GM18873 (cell line): ENCODE data around the gene SLX4IP.

ENCODE experiments used
- ATAC-seq: cut with Tn5 transposase; IDR thresholded peaks from one replicate; pipeline ENCODE4 v1.9.1; 2021; ENCODE audit warnings: mild to moderate bottlenecking, moderate library complexity, moderate number of reproducible peaks; ENCODE audit not compliant: unreplicated experiment, low FRiP score

The SLX4IP gene

GRCh38 chr20:10655720-10656669, 220.9 kb downstream of the SLX4IP start:
- no peak for ATAC-seq

DNA sequence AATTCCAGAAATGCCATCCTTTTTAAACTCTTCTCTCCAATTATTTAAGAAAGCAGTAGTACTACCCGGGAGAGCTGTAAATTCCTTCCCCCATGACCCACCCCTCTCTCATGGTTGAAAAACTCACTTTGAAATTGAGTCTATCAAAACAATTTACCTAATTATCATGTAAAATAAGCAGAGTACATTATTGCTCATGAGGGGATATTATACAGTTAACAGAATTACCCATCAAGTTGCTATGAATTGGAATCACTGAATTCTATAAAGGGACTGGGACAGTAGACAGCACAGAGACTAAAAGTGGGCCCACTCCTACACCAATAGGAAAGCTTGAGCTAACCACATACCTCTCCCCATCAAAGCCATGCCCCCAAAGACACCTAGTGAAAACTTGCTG, 222.3 kb downstream of the SLX4IP start:
- no peak for ATAC-seq

DNA sequence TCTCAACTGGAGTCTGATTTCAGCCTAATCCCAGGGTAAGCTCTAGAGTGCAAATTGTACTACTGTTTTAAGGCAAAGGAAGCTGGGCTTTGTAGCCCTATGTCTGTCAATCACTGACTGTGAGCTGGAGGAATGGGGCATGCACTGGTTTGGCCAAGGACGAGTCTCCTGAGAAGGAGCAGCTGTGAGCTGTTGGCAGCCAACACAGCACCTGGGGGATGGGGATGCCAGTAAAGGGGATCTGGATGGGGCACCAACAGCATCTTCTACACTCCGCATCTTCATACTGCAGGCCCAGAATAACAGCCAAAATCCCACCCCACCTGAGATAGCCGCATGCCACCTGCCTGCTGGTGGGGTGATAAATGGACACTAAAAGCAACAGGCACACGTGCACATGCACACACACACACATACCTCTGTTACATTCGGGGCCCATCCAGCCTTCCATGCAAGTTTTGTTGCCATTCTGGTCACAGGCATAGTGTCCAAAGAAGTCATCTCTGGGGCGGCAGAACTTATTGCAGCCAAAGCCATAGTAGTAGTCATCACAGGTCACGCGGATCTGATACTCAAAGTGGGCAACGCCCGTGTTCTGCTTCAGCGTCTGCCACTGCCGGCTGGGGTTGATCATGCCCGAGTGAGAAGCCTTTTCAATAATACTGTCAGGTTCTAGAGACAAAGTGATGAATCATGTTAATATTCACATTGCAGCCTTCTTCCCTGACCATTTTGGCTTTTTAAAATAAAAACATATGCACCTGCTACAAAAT, 223.1 kb downstream of the SLX4IP start:
- no peak for ATAC-seq

DNA sequence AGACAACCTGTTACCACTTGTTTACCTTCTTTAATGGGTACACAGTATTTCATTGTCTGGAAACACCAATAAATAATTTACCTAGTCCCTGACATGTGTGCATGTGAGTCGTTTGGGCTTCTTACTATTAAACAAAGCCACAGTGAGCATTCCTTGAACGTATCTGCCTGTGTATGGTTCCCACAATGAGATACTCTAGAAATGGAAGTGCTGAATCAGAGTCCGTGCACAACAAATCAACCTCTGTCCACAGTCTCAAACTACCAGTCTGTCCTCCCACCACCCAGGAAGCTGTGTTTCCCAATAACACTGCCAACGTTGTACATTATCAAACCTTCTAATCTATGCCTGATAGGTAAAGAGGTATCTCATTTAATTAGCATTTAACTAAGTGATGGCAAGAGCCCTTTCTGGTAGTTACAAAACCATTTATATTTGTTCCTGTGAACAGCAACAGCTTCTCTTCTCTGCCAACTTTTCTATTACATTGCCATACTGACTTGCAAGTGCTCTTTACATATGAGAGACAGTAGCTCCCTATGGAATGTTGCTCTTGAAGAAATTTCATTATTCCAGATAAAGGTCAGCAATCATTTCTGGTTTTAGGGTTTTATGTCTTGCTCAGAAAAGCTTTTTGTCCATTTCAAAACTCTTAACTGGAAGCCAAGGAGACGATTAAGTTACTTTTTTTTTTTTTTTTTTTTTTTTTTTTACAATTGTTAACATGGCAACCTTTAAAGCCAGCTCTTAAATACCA, 223.9 kb downstream of the SLX4IP start:
- no peak for ATAC-seq

DNA sequence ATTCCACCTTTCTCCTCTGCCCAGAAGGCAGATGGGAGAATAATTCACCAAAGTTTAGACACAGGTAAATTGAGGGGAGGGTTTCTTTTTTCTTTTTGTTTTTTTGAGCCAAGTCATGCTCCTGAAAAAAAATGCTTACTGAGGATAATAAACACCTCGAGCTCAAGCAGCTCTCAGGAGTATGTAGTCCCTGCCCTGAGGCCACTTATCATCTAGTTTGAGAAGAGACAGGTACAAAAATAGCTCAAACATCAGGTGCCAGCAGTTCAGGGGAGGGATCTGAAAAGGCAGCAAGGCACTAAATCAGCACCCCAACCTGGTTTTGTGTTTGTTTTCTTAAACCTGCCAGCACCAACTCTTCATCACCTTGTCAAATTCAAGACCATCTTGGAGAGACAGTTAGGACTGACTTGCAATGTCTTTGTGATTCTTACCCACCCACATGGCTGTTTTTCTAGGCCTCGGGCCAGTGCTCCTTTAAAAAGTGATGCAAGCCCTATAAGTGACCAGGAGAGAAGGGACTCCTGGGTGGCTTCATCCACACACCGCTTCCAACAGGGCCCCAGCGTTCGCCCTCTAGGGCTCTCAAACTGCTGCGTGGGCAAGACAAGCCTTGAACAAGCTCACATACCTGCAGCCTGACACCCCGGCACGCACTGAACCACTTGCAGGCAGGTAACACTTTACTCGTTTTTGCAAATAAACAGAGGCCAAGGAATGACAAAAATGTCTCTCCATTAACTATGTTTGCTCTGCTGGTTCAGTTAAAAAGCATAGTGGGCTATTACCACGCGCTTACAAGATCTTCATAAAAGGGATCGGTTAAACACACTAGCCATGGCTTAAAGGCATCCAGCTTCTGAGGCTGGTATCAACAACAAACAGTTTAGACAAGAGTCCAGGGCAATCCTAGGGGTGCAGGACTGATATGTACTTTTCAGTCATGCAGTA, 224.8 kb downstream of the SLX4IP start:
- no peak for ATAC-seq

DNA sequence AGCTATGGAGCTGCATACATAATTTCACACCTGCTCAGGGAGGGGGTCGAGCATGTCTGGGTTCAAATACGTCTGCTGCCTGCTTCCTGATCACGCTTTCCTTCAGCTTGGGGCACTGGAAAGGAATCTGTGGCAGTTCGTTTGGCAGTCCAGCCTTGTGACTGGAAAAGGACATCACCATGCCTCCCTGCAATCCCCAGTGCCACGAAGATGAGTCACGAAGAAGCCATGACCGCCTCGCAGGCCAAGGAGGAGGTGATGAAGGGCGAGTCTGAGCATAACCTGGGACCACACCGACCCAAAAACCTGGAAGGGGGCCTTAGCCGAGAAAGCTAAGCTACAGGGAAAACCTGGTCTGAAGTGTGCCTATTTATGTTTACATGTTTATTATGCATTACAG, 225.6 kb downstream of the SLX4IP start:
- ATAC-seq, result no peak

- no peak for ATAC-seq
These were observed 226.2 kb downstream of the SLX4IP start for GRCh38 chr20:10661261-10661660.

GRCh38 chr20:10662151-10662550, 227.0 kb downstream of the SLX4IP start:
- no peak for ATAC-seq

DNA sequence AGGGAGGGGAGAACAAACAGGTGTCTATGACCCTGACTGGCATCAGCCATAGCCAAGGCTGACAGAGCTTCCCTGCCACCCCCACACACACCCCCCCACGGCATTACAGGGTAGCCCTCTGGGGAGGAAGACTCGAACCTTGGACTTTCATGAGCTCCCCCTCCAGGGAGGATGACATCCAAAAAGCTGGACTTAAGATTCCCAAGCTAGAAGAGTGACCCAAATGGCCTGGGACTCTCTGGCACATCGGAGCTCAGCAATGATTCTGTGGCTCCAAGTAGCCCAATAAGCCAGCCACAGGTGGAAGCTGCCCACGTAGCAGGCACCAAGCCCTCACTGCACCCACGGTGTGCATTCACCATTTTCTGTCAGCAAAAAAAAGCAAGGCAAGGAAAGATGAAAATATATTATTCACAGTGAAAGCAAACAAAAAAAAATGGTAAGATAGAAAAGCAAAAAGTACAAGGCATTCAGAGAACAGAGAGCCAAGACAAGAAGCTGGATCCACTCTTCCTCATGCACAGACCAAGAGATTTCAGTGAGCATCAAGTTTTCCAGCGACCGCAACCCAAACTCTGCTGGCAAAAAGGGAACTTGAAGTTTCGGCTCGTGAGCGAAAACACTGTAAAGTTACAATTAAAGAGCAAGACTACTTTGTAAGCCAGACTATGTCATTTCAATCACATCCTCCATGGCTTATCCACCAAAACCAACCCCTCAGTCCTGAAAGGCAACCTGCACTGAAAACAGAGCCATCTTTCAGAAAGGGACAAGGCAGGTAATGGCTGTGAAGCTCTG, 227.8 kb downstream of the SLX4IP start:
- no peak for ATAC-seq

DNA sequence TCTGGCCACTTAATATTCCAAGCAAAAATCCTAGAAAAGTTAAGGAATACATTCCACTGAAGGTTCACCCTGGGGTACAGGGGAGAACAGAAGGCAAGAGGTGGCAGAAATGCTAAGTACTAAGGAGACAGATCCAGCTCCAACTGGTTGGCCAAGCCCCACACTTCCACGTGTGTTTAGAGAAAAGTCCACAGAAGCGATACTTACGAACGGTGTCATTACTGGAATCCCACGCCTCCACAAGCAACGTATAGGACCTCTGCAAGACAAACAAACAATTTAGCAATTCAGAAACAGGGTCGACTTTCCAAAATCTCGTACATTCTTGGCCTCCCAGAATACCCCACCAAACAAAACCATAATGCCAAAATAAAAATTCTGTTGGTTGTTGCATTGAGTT, 228.7 kb downstream of the SLX4IP start:
- ATAC-seq, result no peak

- ATAC-seq, result no peak
These were observed 230.0 kb downstream of the SLX4IP start for GRCh38 chr20:10665027-10665561.

DNA sequence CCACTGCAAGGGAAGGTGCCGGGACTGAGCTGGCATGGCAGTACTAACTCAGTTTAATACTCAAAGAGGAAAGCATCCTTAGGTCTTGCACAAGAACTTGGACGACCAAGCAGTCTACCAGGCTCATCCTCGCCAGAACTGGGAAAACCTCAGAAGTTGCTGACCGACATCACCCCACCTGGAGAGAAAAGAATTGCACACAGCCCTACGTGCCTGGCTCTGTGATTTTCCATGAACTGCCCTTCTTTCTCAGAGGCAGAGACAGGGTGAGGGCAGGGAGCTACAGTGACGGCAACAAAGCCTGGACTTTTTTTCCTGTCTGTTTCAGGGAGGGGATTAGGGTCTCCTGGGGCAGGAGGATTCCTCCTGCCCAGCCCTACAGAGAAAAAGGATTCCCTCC, 230.7 kb downstream of the SLX4IP start:
- no peak for ATAC-seq

DNA sequence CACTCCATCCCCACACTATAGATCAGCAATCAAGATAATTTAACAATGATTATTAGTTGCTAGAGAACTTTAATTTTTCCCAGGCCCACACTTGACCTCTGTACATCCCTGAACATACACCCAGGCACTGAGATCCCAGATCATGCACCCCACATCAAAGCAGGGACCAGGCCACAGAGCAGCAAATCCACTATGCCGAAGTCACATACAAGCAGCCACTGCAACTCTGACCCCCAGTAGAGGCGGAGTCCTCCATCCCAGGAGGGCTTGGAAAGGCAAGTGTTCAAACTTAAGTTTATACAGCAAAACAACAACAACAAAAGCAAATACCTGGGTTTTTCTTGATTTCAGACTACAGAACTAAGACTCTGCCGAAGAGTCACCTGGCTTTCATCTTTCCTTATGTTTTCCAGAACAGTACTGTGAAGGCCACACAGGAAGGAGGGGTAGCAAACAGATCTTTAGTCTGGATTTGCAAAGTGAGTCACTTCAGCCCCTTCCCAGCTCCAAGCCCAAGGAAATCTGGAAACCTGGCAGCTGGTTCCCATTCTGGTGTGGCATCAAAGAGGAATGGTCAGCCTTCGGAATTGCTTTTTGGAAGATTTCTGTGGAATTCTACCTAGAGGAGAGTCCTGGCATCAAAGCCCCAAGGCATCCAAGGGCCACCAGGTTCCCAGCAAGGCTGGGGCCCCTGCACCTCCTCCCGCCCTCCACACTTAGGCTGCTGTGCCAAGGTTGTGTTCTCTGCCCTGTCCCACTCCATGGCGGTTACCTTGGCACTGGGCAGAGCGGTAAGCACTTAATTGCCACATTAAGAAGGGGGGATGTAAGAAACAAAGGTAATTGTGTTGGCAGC, 231.3 kb downstream of the SLX4IP start:
- no peak for ATAC-seq

- no peak for ATAC-seq
These were observed 231.9 kb downstream of the SLX4IP start for GRCh38 chr20:10667077-10667401.

DNA sequence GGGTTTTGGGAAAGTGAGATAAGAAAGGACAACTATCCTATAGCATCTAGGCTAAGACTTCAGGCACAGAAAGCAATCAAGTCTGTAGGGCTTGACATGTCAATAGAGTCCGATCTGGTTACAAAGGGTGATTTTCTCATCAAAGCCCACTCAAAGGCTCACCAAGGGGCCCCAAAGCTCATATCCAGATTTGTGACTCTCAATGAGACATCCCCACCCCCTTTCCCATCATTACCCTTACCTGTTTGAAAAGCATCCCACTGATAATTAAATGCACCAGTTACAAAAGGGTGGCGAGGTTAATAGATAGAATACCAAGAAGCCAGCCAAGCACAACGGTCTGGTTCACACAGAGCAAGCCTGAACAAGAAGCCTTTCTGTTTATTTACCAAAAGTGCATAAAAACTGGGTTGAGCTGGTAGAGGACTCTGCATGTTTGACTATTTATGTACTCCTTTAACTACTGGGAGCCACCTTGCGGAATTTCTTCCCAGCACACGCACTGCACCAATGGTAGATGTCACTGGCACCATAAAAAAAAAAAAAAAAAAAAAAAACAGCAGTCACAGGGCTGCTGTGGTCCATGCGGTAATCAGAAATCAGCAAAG, 232.6 kb downstream of the SLX4IP start:
- ATAC-seq, result no peak

DNA sequence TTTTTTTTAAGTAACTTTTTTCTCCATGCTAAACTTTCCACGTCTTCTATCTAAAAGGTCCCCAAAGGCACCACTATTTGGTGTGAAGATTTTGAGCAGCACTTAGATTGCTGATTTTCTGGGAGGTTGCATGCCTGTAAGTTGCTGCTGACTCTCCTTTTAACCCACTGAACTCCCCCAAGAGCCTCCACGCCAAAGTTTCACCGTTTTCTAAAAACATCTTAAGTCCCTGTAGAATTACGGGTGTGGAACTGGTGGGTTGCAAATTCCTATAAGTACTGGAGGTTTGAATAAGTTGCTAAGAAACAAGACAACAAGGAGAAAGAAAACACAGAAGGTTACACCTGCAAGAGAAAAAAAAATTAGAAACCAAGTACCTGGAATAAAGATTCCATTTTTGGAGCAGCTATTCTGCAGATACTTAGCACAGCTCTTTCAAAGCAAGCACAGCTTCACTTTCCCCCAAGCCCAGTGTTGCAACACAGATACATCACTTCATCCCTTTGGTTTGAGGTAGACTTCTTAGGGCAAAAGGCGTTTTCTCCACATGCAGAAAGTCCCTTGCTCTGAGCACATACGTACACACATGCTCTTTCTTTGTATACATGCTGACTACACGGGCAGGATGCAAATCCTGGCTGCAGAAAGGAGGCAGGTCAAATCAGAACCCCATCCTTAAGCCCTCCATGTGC, 233.7 kb downstream of the SLX4IP start:
- no peak for ATAC-seq

GRCh38 chr20:10669843-10670446, 234.8 kb downstream of the SLX4IP start:
- ATAC-seq, result no peak
